ENCODE data around the gene PCDH11Y. TPM values are rescaled to one million over a fixed set of nuclear protein-coding genes. Genes with fewer than 3 reads are reported as not detected.
"Not testable (repeated sequence)": the region's sequence is repeated elsewhere in the genome, so short reads cannot be mapped to it uniquely, and the experiment has no call there.

PCDH11Y gene, protein sequence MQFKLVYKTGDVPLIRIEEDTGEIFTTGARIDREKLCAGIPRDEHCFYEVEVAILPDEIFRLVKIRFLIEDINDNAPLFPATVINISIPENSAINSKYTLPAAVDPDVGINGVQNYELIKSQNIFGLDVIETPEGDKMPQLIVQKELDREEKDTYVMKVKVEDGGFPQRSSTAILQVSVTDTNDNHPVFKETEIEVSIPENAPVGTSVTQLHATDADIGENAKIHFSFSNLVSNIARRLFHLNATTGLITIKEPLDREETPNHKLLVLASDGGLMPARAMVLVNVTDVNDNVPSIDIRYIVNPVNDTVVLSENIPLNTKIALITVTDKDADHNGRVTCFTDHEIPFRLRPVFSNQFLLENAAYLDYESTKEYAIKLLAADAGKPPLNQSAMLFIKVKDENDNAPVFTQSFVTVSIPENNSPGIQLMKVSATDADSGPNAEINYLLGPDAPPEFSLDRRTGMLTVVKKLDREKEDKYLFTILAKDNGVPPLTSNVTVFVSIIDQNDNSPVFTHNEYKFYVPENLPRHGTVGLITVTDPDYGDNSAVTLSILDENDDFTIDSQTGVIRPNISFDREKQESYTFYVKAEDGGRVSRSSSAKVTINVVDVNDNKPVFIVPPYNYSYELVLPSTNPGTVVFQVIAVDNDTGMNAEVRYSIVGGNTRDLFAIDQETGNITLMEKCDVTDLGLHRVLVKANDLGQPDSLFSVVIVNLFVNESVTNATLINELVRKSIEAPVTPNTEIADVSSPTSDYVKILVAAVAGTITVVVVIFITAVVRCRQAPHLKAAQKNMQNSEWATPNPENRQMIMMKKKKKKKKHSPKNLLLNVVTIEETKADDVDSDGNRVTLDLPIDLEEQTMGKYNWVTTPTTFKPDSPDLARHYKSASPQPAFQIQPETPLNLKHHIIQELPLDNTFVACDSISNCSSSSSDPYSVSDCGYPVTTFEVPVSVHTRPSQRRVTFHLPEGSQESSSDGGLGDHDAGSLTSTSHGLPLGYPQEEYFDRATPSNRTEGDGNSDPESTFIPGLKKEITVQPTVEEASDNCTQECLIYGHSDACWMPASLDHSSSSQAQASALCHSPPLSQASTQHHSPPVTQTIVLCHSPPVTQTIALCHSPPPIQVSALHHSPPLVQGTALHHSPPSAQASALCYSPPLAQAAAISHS (N-terminal part only)
- total RNA-seq, result not detected in 2 replicates
- not detected for total RNA-seq (2013)
- not detected in 2 replicates for polyA plus RNA-seq
- polyA minus RNA-seq, result not detected in 2 replicates

DNA sequence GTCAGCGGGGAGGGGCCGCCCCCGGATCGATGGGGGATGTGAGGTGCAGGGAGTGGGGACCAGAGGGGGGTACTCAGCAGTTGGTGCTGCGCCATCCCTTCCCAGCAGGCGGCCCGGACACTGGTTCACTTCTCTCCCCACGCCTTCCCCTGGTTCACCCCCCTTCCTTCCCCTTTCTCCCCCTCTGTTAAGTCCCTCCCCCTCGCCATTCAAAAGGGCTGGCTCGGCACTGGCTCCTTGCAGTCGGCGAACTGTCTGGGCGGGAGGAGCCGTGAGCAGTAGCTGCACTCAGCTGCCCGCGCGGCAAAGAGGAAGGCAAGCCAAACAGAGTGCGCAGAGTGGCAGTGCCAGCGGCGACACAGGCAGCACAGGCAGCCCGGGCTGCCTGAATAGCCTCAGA is at the start of gene PCDH11Y:
Gene PCDH11Y, plus strand, starts transcription at position 240 of the 400 bp plus-strand sequence. CDS start 56,804 bp downstream, outside the sequence.
- ATAC-seq (ENCODE audit: low read depth); H2AFZ ChIP-seq (ENCODE audit: insufficient read depth, low read depth, low read length, poor library complexity, severe bottlenecking); H3K27me3 ChIP-seq (replicated peaks in 1 of 4; ENCODE audit: control extremely low read depth in 1 of 4, control insufficient read depth in 3 of 4, insufficient read depth in 4 of 4, low read length in 3 of 4); H3K9me3 ChIP-seq (ENCODE audit: control extremely low read depth in 1 of 3, control insufficient read depth in 2 of 3, insufficient read depth in 1 of 3, low read length in 2 of 3); DNase-seq; POLR2A ChIA-PET; H3K4me3 ChIP-seq (ENCODE audit: control extremely low read depth in 1 of 5, extremely low read depth in 1 of 5, insufficient read depth in 1 of 5, low read depth in 2 of 5, low read length in 4 of 5); H3K4me1 ChIP-seq (ENCODE audit: control insufficient read depth in 2 of 2, insufficient read depth in 2 of 2, low read length in 2 of 2); H4K20me1 ChIP-seq (ENCODE audit: control insufficient read depth, insufficient read depth, low read length, poor library complexity, severe bottlenecking); H3K4me3 Mint-ChIP-seq; intact Hi-C loops (cut with micrococcal nuclease); H3K79me2 ChIP-seq (ENCODE audit: control insufficient read depth, insufficient read depth, low read length); H3K9me3 Mint-ChIP-seq (ENCODE audit: insufficient read depth); H3K27me3 Mint-ChIP-seq; H3K4me2 ChIP-seq (replicated peaks; ENCODE audit: low read depth, low read length, poor library complexity, severe bottlenecking); H3K9ac ChIP-seq (ENCODE audit: low read length); H3K36me3 ChIP-seq (replicated peaks in 1 of 2; ENCODE audit: control extremely low read depth in 1 of 2, control insufficient read depth in 1 of 2, extremely low read depth in 1 of 2, insufficient read depth in 2 of 2, low read length in 1 of 2); H3K27ac ChIP-seq (ENCODE audit: low read length in 2 of 2); H3K27ac Mint-ChIP-seq; CTCF ChIA-PET; H3K4me1 Mint-ChIP-seq: not testable (repeated sequence)
- WGBS (ENCODE audit: insufficient coverage), result no CpG with 5 or more reads among the region's 21 CpGs

DNA sequence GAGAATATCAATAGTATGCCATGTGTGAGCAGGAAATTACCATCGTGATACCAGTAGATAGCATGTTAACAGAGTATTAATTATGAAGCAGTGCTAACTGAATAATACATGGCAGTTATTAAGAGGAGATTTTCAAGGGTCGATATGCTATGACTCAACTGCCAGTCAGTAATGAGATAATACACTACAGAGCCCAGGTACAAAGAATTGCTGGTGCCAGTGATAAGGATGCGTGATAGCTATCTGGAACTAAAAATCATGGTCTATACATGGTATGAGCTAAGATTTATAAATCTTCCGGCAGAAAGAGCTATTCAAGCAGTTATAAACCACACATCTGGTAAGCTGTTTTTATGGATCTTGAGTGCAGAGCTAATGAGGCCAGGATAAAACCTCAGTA is 32.2 kb upstream of the PCDH11Y start:
- H4K20me1 ChIP-seq (ENCODE audit: control insufficient read depth, insufficient read depth, low read length, poor library complexity, severe bottlenecking); CTCF ChIA-PET; H3K4me1 ChIP-seq (ENCODE audit: control insufficient read depth in 2 of 2, insufficient read depth in 2 of 2, low read length in 2 of 2); H3K27ac Mint-ChIP-seq; H3K27me3 ChIP-seq (replicated peaks in 1 of 4; ENCODE audit: control extremely low read depth in 1 of 4, control insufficient read depth in 3 of 4, insufficient read depth in 4 of 4, low read length in 3 of 4); H3K9me3 ChIP-seq (ENCODE audit: control extremely low read depth in 1 of 3, control insufficient read depth in 2 of 3, insufficient read depth in 1 of 3, low read length in 2 of 3); H3K9me3 Mint-ChIP-seq (ENCODE audit: insufficient read depth); intact Hi-C loops (cut with micrococcal nuclease); H3K4me2 ChIP-seq (replicated peaks; ENCODE audit: low read depth, low read length, poor library complexity, severe bottlenecking); H3K27me3 Mint-ChIP-seq; H3K79me2 ChIP-seq (ENCODE audit: control insufficient read depth, insufficient read depth, low read length); H3K4me3 ChIP-seq (ENCODE audit: control extremely low read depth in 1 of 5, extremely low read depth in 1 of 5, insufficient read depth in 1 of 5, low read depth in 2 of 5, low read length in 4 of 5); POLR2A ChIA-PET; H3K36me3 ChIP-seq (replicated peaks in 1 of 2; ENCODE audit: control extremely low read depth in 1 of 2, control insufficient read depth in 1 of 2, extremely low read depth in 1 of 2, insufficient read depth in 2 of 2, low read length in 1 of 2); H3K9ac ChIP-seq (ENCODE audit: low read length); H3K27ac ChIP-seq (ENCODE audit: low read length in 2 of 2); DNase-seq; H2AFZ ChIP-seq (ENCODE audit: insufficient read depth, low read depth, low read length, poor library complexity, severe bottlenecking); ATAC-seq (ENCODE audit: low read depth); H3K4me1 Mint-ChIP-seq; H3K4me3 Mint-ChIP-seq: not testable (repeated sequence)
- no CpG with 5 or more reads among the region's 4 CpGs for WGBS (ENCODE audit: insufficient coverage)

DNA sequence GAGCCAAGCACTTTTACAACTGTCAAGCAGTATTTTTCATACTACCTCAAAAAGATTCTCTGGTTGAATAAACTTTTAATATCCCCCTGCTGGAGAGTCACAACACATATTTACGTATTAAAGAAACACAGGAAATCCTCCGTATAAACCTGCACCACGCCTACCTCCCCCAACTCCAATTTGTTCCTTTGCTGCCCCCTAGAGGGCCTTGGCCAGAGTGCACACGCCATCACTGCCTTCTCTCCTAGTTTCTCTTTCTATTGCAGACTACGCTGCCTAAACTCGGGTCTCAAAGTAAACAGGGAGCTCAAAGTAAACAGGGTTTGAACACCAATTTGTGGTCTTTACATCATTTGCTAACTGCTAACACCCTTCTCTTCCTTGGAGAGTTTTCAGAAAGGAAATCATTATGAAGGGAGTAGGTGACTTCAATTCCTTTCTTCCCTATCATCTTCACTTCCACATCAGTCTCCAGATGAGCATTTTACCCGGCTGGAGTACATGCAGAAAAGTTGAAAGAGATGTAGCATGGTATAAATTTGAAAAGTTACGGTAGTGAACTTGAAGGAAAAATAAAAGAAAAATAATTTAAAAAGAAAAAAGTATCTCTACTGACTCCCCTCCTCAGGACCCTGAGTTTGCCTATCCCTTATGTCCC is 8.2 kb upstream of the PCDH11Y start:
- H3K79me2 ChIP-seq (ENCODE audit: control insufficient read depth, insufficient read depth, low read length); H3K27ac Mint-ChIP-seq; H3K4me3 Mint-ChIP-seq; DNase-seq; H4K20me1 ChIP-seq (ENCODE audit: control insufficient read depth, insufficient read depth, low read length, poor library complexity, severe bottlenecking); H3K4me1 ChIP-seq (ENCODE audit: control insufficient read depth in 2 of 2, insufficient read depth in 2 of 2, low read length in 2 of 2); H3K27ac ChIP-seq (ENCODE audit: low read length in 2 of 2); H3K4me2 ChIP-seq (replicated peaks; ENCODE audit: low read depth, low read length, poor library complexity, severe bottlenecking); H3K4me1 Mint-ChIP-seq; H3K4me3 ChIP-seq (ENCODE audit: control extremely low read depth in 1 of 5, extremely low read depth in 1 of 5, insufficient read depth in 1 of 5, low read depth in 2 of 5, low read length in 4 of 5); H3K9ac ChIP-seq (ENCODE audit: low read length); H3K36me3 ChIP-seq (replicated peaks in 1 of 2; ENCODE audit: control extremely low read depth in 1 of 2, control insufficient read depth in 1 of 2, extremely low read depth in 1 of 2, insufficient read depth in 2 of 2, low read length in 1 of 2); ATAC-seq (ENCODE audit: low read depth); H3K27me3 Mint-ChIP-seq; H3K9me3 ChIP-seq (ENCODE audit: control extremely low read depth in 1 of 3, control insufficient read depth in 2 of 3, insufficient read depth in 1 of 3, low read length in 2 of 3); H3K9me3 Mint-ChIP-seq (ENCODE audit: insufficient read depth); intact Hi-C loops (cut with micrococcal nuclease); H3K27me3 ChIP-seq (replicated peaks in 1 of 4; ENCODE audit: control extremely low read depth in 1 of 4, control insufficient read depth in 3 of 4, insufficient read depth in 4 of 4, low read length in 3 of 4); POLR2A ChIA-PET; CTCF ChIA-PET; H2AFZ ChIP-seq (ENCODE audit: insufficient read depth, low read depth, low read length, poor library complexity, severe bottlenecking): not testable (repeated sequence)
- WGBS (ENCODE audit: insufficient coverage), result no CpG with 5 or more reads among the region's 8 CpGs
